Muscle layer of colon (tissue), 2 donors: ENCODE data around the gene CRIP1.

Source experiments
- H3K27ac ChIP-seq: one replicate; pipeline ENCODE4 v1.7.0; 2013; ENCODE audit warnings: low read depth, mild to moderate bottlenecking, low read length, moderate library complexity
- H3K27me3 ChIP-seq, 2 donors: one replicate each; pipeline ENCODE4 v1.7.0; 2013; ENCODE audit warnings: low read length in 2 of 2, mild to moderate bottlenecking in 2 of 2; ENCODE audit not compliant: insufficient read depth in 2 of 2, control insufficient read depth in 1 of 2
- H3K36me3 ChIP-seq: one replicate; pipeline ENCODE4 v1.7.0; 2013; ENCODE audit warnings: mild to moderate bottlenecking, low read length; ENCODE audit not compliant: insufficient read depth
- H3K4me1 ChIP-seq: one replicate; pipeline ENCODE4 v1.7.0; 2013; ENCODE audit warnings: mild to moderate bottlenecking, low read length; ENCODE audit not compliant: insufficient read depth
- H3K4me3 ChIP-seq, 2 donors: one replicate each; pipeline ENCODE4 v1.7.0; 2013; ENCODE audit warnings: low read length in 2 of 2, low read depth in 1 of 2, mild to moderate bottlenecking in 1 of 2, moderate library complexity in 1 of 2
- H3K9ac ChIP-seq: one replicate; pipeline ENCODE4 v1.7.0; 2013; ENCODE audit warnings: low read length
- H3K9me3 ChIP-seq: one replicate; pipeline ENCODE4 v1.7.0; 2013; ENCODE audit warnings: mild to moderate bottlenecking, low read length
- donor health status: abdominal sarcoma.
- donor health status: Adenocarcinoma of cecum.

Gene CRIP1

DNA sequence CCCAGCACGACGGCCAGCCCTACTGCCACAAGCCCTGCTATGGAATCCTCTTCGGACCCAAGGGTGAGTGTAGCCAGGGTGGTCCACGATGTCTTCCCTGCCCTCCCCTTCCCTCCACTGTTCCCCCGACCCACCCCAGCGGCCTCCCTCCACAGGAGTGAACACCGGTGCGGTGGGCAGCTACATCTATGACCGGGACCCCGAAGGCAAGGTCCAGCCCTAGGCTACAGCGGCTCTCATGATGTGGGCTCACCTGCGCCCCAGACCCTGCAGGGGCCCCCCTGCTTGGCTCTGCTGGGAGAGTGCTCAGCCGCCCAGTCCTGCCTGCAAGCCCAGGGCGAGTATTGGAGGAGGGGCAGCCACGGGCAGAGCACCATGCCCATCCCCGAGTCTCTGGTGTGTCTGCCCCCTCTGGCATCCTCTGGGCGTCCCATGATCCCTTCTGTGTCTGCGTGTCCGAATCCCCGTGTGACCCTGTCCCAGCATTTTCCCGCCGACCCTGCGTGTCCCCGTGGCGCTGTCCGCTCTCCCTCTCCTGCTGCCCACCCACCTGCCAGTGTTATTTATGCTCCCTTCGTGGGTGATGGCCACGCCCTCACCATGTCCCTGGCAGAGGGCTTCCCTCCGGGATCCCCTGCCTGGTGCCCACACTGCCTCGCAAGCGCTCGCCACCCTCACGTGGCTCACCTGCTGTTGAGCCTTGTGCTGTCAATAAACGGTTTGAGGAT is 7.1 kb upstream of the CRIP1 start:
- no peaks in the 10 kb centered on the region for H3K36me3 ChIP-seq
- H3K27ac ChIP-seq: no peak overlapping the region
- peaks cover 50% of the 10 kb centered on the region for H3K4me1 ChIP-seq

GRCh38 chr14:105480199-105480746 is 6.4 kb upstream of the CRIP1 start:
- Histone ChIP-seq H3K27ac (no peak overlapping the region), H3K4me3 (peak overlapping the region in 1 of 2 donors; percentile 71), H3K9me3 (no peaks in the 10 kb centered on the region), H3K4me1 (peaks cover 50% of the 10 kb centered on the region), H3K27me3 (peaks cover 0 to 21% of the 10 kb centered on the region in 2 donors), H3K9ac (no peak overlapping the region), H3K36me3 (no peaks in the 10 kb centered on the region)

More for the DNA sequence above, 7.1 kb upstream of the CRIP1 start:
- Histone ChIP-seq H3K27me3 (peaks cover 0 to 26% of the 10 kb centered on the region in 2 donors), H3K4me3 (no peak overlapping the region), H3K9me3 (no peaks in the 10 kb centered on the region), H3K9ac (no peak overlapping the region)

- peaks cover 53% of the 10 kb centered on the region for H3K4me1 ChIP-seq
- H3K9me3 ChIP-seq: no peaks in the 10 kb centered on the region
- peak overlapping the region; percentile 89 for H3K27ac ChIP-seq
- peaks cover 0 to 18% of the 10 kb centered on the region in 2 donors for H3K27me3 ChIP-seq
- peak overlapping the region; percentile 34 to 71 for H3K4me3 ChIP-seq
- H3K36me3 ChIP-seq: no peaks in the 10 kb centered on the region
- peak overlapping the region; percentile 54 for H3K9ac ChIP-seq
Measured at GRCh38 chr14:105480807-105481801, 5.6 kb upstream of the CRIP1 start.

DNA sequence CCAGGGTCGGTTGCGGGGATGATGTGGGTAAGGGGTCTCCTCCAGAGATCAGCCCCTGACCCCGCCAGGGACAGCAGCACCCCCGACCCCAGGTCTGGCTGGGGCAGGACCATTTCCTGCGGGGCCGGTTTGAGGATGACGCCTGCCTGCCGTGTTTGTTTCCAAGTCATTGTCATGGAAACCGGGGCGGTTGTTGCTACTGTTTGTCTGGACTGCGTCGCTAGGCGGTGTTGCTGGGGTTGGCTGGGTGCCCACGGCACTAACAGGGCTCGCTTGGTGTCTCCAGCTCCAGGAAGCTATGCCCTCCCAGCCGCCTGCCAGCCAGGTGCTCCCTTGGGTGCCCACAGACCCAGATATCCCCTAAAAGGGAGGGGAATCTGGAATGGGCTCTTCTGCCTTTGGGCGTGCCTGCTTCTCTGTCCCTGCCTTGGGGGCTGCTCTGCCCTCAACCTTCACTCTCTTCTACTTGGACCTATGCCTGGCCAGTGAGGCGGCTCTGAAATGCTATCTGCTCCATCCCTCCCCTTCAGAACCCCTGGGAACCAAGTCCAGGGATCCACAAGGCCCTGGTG is 4.7 kb upstream of the CRIP1 start:
- H3K4me1 ChIP-seq: peaks cover 45% of the 10 kb centered on the region
- peaks cover 0 to 18% of the 10 kb centered on the region in 2 donors for H3K27me3 ChIP-seq
- no peaks in the 10 kb centered on the region for H3K36me3 ChIP-seq
- no peak overlapping the region for H3K9ac ChIP-seq
- H3K9me3 ChIP-seq: no peaks in the 10 kb centered on the region
- H3K27ac ChIP-seq: peak overlapping the region; percentile 50
- H3K4me3 ChIP-seq: peak overlapping the region in 1 of 2 donors; percentile 27

GRCh38 chr14:105482486-105483110 is 4.1 kb upstream of the CRIP1 start:
- peaks cover 0 to 20% of the 10 kb centered on the region in 2 donors for H3K27me3 ChIP-seq
- no peaks in the 10 kb centered on the region for H3K9me3 ChIP-seq
- H3K36me3 ChIP-seq: no peaks in the 10 kb centered on the region
- no peak overlapping the region for H3K9ac ChIP-seq
- peak overlapping the region in 1 of 2 donors; percentile 27 for H3K4me3 ChIP-seq
- peaks cover 42% of the 10 kb centered on the region for H3K4me1 ChIP-seq
- H3K27ac ChIP-seq: peak overlapping the region; percentile 50

- Histone ChIP-seq H3K9ac (no peak overlapping the region), H3K9me3 (no peaks in the 10 kb centered on the region), H3K27ac (peak overlapping the region; percentile 50), H3K27me3 (peaks cover 0 to 25% of the 10 kb centered on the region in 2 donors), H3K36me3 (no peaks in the 10 kb centered on the region), H3K4me1 (peaks cover 42% of the 10 kb centered on the region), H3K4me3 (no peak overlapping the region)
Measured at GRCh38 chr14:105483300-105484068, 3.2 kb upstream of the CRIP1 start.

DNA sequence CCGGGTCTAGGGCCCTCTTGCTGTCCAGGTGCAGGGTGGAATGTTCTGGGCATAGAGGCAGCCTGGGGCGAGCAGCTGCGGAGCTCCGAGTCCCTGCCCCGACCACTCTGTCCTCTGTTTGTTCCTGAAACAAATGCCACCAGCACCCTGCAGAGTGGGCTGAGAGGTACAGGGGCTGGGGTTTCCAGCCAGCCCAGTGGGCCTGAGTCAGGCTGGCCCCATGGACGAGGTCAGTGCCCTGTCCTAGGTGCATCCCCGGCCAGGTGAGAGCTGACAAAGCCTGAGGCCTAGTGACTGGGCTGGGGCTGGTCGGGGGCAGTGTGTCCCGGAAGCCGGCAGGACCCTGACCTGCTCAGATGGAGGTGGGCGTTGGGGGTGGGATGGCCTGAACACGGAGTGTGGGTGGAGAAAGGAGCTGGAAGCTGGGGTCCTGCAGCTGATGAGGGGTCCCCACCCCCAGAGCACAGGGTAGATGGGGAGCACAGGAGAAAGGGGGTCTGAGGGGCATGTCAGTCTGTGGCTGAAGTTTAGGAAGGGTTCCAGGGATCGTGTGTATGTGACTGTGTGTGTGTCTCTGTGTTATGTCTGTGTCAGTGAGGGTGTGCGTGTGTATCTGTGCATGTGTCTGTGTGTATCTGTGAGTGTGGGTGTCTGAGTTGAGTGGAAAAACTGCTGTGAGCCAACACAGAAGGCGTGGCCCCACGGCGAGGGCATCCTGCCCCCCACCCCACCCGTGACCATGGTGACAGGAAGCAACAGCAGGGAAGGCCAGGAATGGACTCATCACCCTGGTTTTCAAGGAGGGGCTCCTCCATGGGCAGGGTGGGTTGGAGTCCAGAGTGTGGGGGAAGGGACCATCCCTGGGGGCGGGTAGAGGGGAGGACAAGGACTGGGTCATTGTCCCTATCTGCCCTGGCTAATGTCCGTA is 2.4 kb upstream of the CRIP1 start:
- peaks cover 0 to 25% of the 10 kb centered on the region in 2 donors for H3K27me3 ChIP-seq
- no peak overlapping the region for H3K4me3 ChIP-seq
- no peaks in the 10 kb centered on the region for H3K36me3 ChIP-seq
- H3K4me1 ChIP-seq: peaks cover 48% of the 10 kb centered on the region
- no peak overlapping the region for H3K9ac ChIP-seq
- peak overlapping the region; percentile 50 for H3K27ac ChIP-seq
- no peaks in the 10 kb centered on the region for H3K9me3 ChIP-seq

- no peaks in the 10 kb centered on the region for H3K36me3 ChIP-seq
- no peak overlapping the region for H3K9ac ChIP-seq
- no peak overlapping the region for H3K27ac ChIP-seq
- peaks cover 0 to 25% of the 10 kb centered on the region in 2 donors for H3K27me3 ChIP-seq
- no peaks in the 10 kb centered on the region for H3K9me3 ChIP-seq
- H3K4me1 ChIP-seq: peaks cover 51% of the 10 kb centered on the region
- no peak overlapping the region for H3K4me3 ChIP-seq
Measured at GRCh38 chr14:105484997-105485393, 1.7 kb upstream of the CRIP1 start.

DNA sequence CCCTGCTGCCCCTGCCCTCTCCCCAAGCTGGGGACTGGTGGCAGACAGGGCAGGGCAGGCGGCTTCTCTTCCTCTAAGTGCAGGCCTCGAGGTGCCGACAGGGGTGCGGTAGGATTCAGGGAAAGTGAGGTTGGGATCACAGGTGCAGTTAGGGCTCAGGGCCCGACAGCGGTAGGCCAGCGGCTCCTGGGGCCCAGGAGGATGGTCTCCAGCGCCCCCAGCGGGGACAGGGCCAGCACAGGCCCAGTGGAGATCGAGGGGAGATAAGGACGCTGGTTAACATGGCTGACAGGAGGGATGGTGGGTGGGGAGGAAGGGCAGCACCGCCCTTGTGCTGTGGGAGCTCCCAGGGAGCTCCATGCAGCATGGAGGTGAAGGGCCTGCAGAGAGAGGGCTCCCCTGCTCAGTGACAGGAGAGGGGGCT is 935 bp upstream of the CRIP1 start:
- Histone ChIP-seq H3K27me3 (peaks cover 0 to 25% of the 10 kb centered on the region in 2 donors), H3K4me1 (peaks cover 45% of the 10 kb centered on the region), H3K27ac (peak overlapping the region; percentile 34), H3K4me3 (no peak overlapping the region), H3K9ac (no peak overlapping the region), H3K9me3 (no peaks in the 10 kb centered on the region), H3K36me3 (no peaks in the 10 kb centered on the region)
